PFSK-1 (cell line): Measurements from ENCODE around the gene KCNQ1.

Experiments used
- FOXP2 ChIP-seq: optimal IDR thresholded peaks from 2 replicates; pipeline ENCODE3; 2011; ENCODE audit warnings: borderline replicate concordance, control low read depth, inconsistent platforms; ENCODE audit not compliant: insufficient read depth; ENCODE audit errors: extremely low read length, extremely low read depth
- POLR2AphosphoS5 ChIP-seq: IDR thresholded peaks from 2 replicates; pipeline ENCODE4 v1.6.1; 2012; ENCODE audit warnings: low read depth, mild to moderate bottlenecking, control low read depth, low read length, moderate library complexity
- REST ChIP-seq, 2 experiments: IDR thresholded peaks; 2 replicates each; pipeline versions ENCODE4 v1.6.1 to v1.8.0; 2011 to 2012; ENCODE audit warnings: low read depth in 2 of 2, low read length in 2 of 2, control low read depth in 1 of 2, inconsistent platforms in 1 of 2, mild to moderate bottlenecking in 1 of 2, moderate library complexity in 1 of 2; ENCODE audit not compliant: insufficient read depth in 1 of 2
- SIN3A ChIP-seq: IDR thresholded peaks from 2 replicates; pipeline ENCODE4 v1.6.1; 2012; ENCODE audit warnings: mild to moderate bottlenecking, low read length, moderate library complexity, borderline replicate concordance; ENCODE audit not compliant: insufficient read depth
- TAF1 ChIP-seq: IDR thresholded peaks from 2 replicates; pipeline ENCODE4 v1.6.1; 2012; ENCODE audit warnings: low read length, control low read depth, borderline replicate concordance; ENCODE audit not compliant: insufficient read depth

- no peak for TF ChIP-seq REST (IDR thresholded peaks at IDR 0.05; ENCODE audit: insufficient read depth in 1 of 2, low read depth in 2 of 2, low read length in 2 of 2)
- no peak for TF ChIP-seq TAF1
- no peak for TF ChIP-seq POLR2AphosphoS5
- TF ChIP-seq SIN3A: no peak
- TF ChIP-seq FOXP2: no peak
Measured at GRCh38 chr11:2728663-2729332, 284.0 kb downstream of the KCNQ1 start.
